ENCODE data around the gene PSMD6. TPM values are rescaled to one million over a fixed set of nuclear protein-coding genes. Genes with fewer than 3 reads are reported as not detected.
A peak's percentile ranks its signal among the peaks of the same experiment; 100 is the strongest.

The PSMD6 gene
- 10 to 100 TPM; 82.7 to 95.7 TPM for total RNA-seq

DNA sequence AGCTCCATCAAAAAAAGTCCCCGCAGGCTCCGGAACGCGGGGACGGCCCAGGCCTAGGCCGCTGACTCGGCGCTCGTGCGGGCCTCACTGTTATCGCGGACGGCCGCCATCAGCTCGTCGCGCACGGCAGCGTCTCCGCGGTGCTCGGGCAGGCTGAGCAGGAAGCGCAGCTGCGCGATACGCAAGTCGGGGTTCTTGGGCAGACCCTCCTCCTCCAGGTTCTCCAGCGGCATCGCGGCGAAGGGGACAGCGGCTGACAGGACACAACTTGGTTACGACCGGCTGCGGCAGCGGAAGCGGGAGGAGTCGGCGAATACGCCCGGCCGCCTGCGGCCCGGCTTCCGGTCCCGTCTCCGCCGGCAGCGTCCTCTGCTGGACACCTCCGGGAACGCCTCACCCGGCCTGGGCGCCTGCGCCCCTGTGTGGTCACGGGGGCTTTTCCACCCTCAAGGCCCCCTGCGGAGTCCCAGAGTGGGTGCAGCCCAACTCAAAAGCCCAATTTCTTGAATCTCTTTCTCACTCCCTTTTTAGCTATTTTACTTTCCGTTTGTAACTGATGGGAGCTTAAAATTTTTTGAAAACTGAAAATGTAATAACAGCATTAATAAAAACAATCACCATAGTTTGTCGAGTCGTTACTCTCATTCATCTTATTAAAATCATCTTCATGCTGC is at the start of gene PSMD6:
Gene PSMD6, minus strand, starts transcription at position 308 of the 674 bp plus-strand sequence. Its CDS starts 75 bp downstream, at position 233.
- Mint-ChIP-seq H3K4me1 (ENCODE audit: low read depth in 2 of 2) (peaks cover 20 to 21% of the 10 kb centered on the region in 2 donors), H3K27ac (peak within 1 kb of the TSS; percentile 77 to 88), H3K4me3 (peak within 1 kb of the TSS; percentile 90), H3K9me3 (no peaks in the 10 kb centered on the region), H3K27me3 (peaks cover 11 to 17% of the 10 kb centered on the region in 2 donors), H3K36me3 (peaks cover 20% of the 10 kb centered on the region)
- DNase-seq (ENCODE audit: low spot score) (peak; percentile 93), ATAC-seq (peak; percentile 96 to 97)

DNA sequence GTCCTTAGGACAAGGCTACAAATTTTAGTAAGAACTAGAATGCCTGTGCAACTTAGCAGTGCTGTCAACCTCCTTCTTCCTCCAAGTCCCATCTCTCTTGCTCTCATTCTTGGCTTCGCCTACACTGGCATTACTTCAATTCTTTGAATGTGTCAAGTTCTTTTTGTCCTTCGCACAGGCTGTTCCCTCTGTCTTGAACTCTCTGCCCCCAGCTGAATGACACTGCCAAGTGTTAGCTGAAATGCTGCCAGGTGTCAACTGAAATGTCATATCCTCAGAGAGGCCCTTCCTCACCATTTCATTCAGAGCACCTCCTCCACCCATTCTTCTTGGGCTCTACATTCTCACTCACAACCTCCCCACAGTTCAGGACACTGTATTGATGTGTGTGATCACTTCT is 48.8 kb upstream of the PSMD6 start:
- ATAC-seq = no peak
- Mint-ChIP-seq H3K36me3 (no peaks in the 10 kb centered on the region), H3K9me3 (no peaks in the 10 kb centered on the region), H3K4me1 (ENCODE audit: low read depth in 2 of 2) (no peaks in the 10 kb centered on the region), H3K4me3 (no peak overlapping the region), H3K27me3 (peaks cover 28 to 65% of the 10 kb centered on the region in 2 donors), H3K27ac (no peak overlapping the region)
- DNase-seq (ENCODE audit: low spot score) = no peak

DNA sequence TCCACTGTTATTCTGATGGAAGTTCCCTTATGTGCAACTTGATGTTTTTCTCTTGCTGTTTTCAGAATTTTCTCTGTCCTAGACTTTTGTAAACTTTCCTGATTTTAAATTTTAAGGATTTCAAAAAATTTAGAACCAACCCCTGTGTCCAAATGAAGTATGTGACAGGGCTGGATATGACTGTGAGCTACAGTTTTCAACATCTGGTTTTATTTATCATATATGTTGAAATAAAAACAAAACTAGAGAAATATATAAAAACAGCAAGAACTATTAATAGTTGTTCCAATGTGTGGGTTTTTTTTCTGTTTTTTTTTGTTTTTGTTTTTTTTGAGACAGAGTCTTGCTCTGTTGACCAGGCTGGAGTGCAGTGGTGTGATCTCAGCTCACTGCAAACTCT is 47.4 kb upstream of the PSMD6 start:
- DNase-seq (ENCODE audit: low spot score) = no peak
- H3K27me3 Mint-ChIP-seq = peaks cover 30 to 57% of the 10 kb centered on the region in 2 donors
- H3K27ac Mint-ChIP-seq = no peak overlapping the region
- H3K4me1 Mint-ChIP-seq (ENCODE audit: low read depth in 2 of 2) = no peaks in the 10 kb centered on the region
- no peak for ATAC-seq
- H3K9me3 Mint-ChIP-seq = no peaks in the 10 kb centered on the region
- H3K4me3 Mint-ChIP-seq = no peak overlapping the region
- no peaks in the 10 kb centered on the region for H3K36me3 Mint-ChIP-seq

DNA sequence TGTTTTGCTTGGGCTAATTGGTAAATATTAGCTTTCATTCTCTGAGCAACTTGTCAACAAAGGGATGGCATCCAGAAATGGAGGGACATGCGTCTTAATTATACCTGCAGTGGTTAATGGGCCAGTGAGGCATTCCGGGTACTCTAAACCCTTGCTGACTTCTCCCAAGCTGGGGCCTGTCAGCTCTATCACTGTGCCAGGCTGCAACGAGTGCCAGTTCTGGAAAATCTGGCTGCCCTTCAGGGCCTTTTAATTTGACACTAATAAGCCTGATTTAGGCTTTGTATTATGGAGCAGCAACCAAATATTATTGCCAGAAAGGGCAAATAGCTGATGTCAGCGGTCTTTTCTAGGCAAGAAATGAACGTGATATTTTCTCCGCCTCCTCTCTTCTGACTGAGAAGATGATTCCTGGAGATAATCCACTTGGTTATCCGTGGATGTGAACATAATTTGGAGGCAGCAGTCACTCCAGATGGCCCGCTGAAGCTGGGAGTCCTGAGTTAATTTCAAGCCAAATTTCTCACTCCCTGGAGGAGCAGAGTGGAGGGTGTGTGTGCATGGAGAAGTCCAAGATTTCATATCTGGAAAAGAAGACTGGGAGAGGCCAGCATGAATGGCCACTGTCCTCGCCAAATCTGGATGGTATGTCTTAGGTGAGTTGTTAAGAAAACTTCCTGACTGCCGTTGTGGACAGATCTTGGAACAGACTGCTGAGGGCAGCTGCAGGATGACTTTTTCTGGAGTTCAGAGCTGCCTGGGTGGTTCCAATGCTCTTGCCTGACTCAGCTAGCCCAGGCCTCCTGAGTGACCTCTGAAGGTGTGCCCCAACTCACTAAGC is 44.4 kb upstream of the PSMD6 start:
- no peaks in the 10 kb centered on the region for H3K9me3 Mint-ChIP-seq
- ATAC-seq = no peak
- no peak for DNase-seq (ENCODE audit: low spot score)
- no peaks in the 10 kb centered on the region for H3K36me3 Mint-ChIP-seq
- H3K4me1 Mint-ChIP-seq (ENCODE audit: low read depth in 2 of 2) = no peaks in the 10 kb centered on the region
- no peak overlapping the region for H3K27ac Mint-ChIP-seq
- H3K4me3 Mint-ChIP-seq = no peak overlapping the region
- peaks cover 30 to 63% of the 10 kb centered on the region in 2 donors for H3K27me3 Mint-ChIP-seq

DNA sequence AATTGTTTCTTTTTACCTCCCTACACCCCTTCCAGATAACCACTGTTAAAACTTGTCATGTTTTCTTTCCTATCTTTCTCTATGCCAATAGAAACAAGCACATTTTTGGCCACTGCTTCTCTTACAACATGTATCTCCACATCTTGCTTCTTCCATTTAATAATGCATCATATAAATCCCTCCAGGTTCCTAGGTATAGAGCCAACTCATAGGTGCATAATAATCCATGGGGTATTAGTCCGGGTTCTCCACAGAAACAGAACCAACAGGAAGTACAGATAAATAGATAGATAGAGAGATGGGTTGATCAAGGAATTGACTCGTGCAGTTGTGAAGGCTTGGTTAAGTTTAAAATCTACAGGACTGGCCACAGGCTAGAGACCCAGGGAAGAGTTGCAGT is 41.5 kb upstream of the PSMD6 start:
- DNase-seq (ENCODE audit: low spot score) (no peak), ATAC-seq (no peak)
- no peaks in the 10 kb centered on the region for H3K9me3 Mint-ChIP-seq
- no peaks in the 10 kb centered on the region for H3K4me1 Mint-ChIP-seq (ENCODE audit: low read depth in 2 of 2)
- H3K27ac Mint-ChIP-seq = no peak overlapping the region
- peaks cover 24 to 54% of the 10 kb centered on the region in 2 donors for H3K27me3 Mint-ChIP-seq
- no peaks in the 10 kb centered on the region for H3K36me3 Mint-ChIP-seq
- no peak overlapping the region for H3K4me3 Mint-ChIP-seq

DNA sequence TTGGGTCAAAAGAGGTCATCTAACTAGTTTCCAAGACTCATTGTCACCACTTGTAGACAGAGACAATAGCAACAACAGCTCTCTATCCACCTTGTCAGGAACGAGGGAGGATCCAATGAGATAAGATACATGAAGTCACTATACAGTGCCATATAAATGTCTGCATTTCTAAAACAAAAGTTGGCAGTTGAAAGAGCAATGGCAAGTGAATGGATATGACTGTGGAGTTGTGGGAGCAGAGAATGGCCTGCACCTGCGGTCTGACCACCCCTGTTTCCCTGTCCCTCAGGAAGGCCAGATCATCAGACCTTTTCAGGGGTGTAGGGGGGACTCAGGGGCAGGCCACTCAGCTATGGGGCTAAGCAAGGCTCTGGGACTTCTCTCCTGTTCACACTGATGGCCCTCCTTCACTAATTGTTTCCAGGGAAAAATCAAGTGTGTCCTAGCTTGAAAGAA is 40.7 kb upstream of the PSMD6 start:
- Mint-ChIP-seq H3K27ac (no peak overlapping the region), H3K4me3 (no peak overlapping the region), H3K36me3 (no peaks in the 10 kb centered on the region), H3K27me3 (peaks cover 25 to 52% of the 10 kb centered on the region in 2 donors), H3K9me3 (no peaks in the 10 kb centered on the region), H3K4me1 (ENCODE audit: low read depth in 2 of 2) (no peaks in the 10 kb centered on the region)
- no peak for DNase-seq (ENCODE audit: low spot score)
- ATAC-seq = no peak

DNA sequence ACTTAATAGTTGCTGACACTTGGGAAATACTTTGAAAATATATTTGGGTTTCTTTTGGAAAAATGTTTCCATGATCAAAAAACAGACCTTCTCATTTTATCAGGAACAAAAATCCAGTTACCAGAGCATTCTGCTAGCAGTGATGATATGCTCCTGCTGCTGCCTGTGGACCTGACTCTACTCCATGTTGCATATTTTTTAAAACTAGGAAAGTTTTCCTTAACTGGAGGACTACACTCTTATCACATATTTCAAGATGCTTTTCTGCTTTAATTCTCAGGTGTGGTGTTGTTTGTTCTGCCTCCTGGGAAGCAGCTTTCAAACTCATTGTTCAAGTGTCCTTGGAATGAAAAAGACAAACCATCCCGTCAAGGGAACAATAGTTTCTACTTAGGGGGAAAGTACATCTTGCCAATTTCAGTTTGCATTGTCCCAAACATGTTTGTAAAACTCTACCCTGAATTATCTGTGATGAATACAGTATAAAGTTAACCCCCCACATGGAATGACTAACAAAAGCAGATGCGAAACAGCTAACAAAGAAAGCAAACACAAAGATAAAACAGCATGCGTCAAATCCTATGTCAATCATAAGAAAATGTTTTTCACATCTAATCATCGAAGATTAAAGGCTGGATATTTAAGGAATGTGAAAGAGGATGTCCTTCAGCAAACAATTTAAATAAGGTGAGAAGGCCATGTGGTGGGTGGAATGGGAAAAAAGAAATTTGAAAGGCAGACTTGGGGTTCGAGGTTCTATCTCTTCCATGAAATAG is 40.1 kb upstream of the PSMD6 start:
- Mint-ChIP-seq H3K9me3 (no peaks in the 10 kb centered on the region), H3K4me3 (no peak overlapping the region), H3K27ac (no peak overlapping the region), H3K36me3 (no peaks in the 10 kb centered on the region), H3K27me3 (peaks cover 23 to 51% of the 10 kb centered on the region in 2 donors), H3K4me1 (ENCODE audit: low read depth in 2 of 2) (no peaks in the 10 kb centered on the region)
- ATAC-seq (no peak), DNase-seq (ENCODE audit: low spot score) (no peak)

DNA sequence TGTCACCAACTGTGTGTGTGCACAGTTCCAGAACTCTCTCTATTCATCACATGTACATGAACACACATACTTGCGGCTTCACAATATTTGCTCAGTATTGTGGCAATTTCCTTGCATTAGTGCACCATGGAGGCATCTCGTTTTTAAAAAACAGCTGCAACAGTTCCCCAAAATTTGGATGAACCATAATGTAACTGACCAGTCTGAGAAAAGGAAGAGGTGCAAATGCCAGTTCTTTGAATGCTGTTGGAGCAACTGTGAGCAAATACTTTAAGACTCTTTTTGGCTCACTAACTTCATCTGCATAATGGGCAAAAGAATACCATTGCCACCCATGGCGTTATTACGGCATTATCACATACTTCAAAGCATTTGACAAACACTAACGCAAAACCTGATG is 38.3 kb upstream of the PSMD6 start:
- H3K27me3 Mint-ChIP-seq = peaks cover 30 to 61% of the 10 kb centered on the region in 2 donors

DNA sequence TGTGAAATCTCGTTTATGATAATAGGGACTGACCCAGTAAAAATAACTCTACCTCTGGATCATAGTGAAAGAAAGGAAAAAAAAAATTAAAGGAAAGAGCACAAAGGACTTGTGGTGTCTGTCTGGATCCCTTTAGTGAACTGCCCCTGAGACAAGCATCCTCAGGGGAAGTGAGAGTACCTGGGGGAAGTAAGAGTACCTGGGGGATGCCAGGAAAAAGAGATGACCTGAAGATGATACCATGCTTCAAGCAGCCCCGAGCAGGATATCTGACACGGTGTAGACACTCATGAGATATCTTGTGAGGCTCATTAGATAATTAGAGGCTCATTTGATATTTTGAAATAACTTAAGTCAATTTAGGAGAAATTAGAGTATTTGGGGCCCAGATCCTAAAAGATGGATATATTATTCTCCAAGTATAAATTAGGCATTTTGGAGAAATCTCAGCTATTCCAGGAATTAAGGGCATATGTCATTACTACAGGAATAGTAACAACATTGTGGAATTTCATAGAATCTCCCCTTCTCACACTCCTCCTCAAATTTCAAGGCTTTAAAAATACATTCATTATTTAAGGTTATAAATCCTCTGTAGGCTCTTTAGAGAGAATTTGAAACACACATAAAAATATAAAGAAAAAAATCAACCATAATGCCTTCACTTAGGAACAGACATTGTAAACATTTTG is 36.3 kb upstream of the PSMD6 start:
- no peaks in the 10 kb centered on the region for H3K4me1 Mint-ChIP-seq (ENCODE audit: low read depth in 2 of 2)
- ATAC-seq (no peak), DNase-seq (ENCODE audit: low spot score) (no peak)
- peaks cover 33 to 72% of the 10 kb centered on the region in 2 donors for H3K27me3 Mint-ChIP-seq
- H3K36me3 Mint-ChIP-seq = no peaks in the 10 kb centered on the region
- no peak overlapping the region for H3K27ac Mint-ChIP-seq
- H3K4me3 Mint-ChIP-seq = no peak overlapping the region
- H3K9me3 Mint-ChIP-seq = no peaks in the 10 kb centered on the region

More for the DNA sequence above, 38.3 kb upstream of the PSMD6 start:
- ATAC-seq (no peak), DNase-seq (ENCODE audit: low spot score) (no peak)
- no peaks in the 10 kb centered on the region for H3K36me3 Mint-ChIP-seq
- no peak overlapping the region for H3K27ac Mint-ChIP-seq
- H3K4me3 Mint-ChIP-seq = no peak overlapping the region
- no peaks in the 10 kb centered on the region for H3K9me3 Mint-ChIP-seq
- no peaks in the 10 kb centered on the region for H3K4me1 Mint-ChIP-seq (ENCODE audit: low read depth in 2 of 2)

DNA sequence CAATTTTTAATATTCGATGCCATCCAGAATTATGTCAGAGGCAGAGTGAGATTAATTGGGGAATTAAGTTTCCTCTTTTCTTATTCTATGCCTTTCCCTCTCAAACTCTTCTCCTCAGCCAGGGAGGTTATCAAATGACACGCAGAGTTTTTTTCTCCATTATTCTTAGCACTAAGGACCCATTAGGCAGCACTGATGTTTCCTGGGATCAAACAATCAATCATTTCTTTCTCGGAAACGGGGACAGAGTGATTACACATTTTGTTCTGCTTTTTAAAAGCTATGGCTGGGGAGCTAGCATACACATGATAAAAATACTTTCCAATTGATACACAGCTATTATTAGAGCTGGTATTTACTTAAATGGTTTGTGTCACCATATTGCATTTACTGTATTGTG is 35.3 kb upstream of the PSMD6 start:
- DNase-seq (ENCODE audit: low spot score) (no peak), ATAC-seq (no peak)
- no peaks in the 10 kb centered on the region for H3K36me3 Mint-ChIP-seq
- H3K27ac Mint-ChIP-seq = no peak overlapping the region
- no peaks in the 10 kb centered on the region for H3K4me1 Mint-ChIP-seq (ENCODE audit: low read depth in 2 of 2)
- no peaks in the 10 kb centered on the region for H3K9me3 Mint-ChIP-seq
- peaks cover 33 to 63% of the 10 kb centered on the region in 2 donors for H3K27me3 Mint-ChIP-seq
- no peak overlapping the region for H3K4me3 Mint-ChIP-seq

DNA sequence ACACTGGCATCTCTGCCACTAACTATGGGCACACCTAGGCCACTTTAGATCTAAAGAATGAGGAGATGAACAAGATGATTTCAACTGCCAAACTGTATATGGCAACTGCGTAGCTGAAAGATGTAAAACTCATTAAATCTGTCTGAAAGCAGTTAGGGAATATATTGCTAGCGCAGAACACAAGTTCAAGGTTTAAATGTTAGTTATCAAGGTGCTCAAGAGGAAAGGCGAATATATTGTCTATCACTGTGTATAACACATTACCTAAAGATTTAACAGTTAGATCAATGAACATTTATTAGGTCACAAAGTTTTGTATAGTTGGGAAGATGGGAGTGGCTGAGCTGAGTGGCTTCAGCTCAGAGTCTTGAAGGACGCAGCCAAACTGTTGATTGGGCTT is 33.9 kb upstream of the PSMD6 start:
- H3K27me3 Mint-ChIP-seq = peaks cover 33 to 54% of the 10 kb centered on the region in 2 donors
- no peaks in the 10 kb centered on the region for H3K36me3 Mint-ChIP-seq
- no peak overlapping the region for H3K4me3 Mint-ChIP-seq
- DNase-seq (ENCODE audit: low spot score) (no peak), ATAC-seq (no peak)
- H3K27ac Mint-ChIP-seq = no peak overlapping the region
- H3K4me1 Mint-ChIP-seq (ENCODE audit: low read depth in 2 of 2) = no peaks in the 10 kb centered on the region
- no peaks in the 10 kb centered on the region for H3K9me3 Mint-ChIP-seq

DNA sequence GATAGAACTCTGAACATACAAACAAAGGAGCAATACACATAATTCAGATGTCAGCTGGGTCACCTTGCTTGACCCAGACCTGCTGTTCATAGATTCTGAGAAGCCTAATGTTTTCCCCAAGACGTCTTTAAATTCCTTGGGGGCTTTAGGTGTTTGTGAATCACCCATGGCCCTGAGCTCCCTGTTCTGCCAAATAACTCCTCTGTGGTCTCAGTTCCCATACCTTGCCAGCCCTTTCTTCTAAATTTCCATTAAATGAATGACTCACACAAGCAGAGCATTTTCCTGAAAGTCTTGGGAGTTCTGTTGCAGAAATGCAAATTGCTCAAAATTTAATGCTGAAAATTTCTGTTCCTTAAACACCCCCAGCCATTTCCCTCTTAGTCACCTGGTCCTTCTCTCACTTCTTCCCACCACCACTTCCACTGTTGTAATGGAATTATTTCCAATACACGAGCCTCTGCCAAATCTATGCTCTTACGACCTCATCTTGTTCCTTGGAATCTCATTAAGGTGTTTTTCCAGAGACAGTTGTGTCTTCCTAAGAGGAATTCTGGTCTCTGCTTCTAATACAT is 33.4 kb upstream of the PSMD6 start:
- ATAC-seq = no peak
- Mint-ChIP-seq H3K9me3 (no peaks in the 10 kb centered on the region), H3K27ac (no peak overlapping the region), H3K4me1 (ENCODE audit: low read depth in 2 of 2) (no peaks in the 10 kb centered on the region), H3K4me3 (no peak overlapping the region), H3K27me3 (peaks cover 31 to 49% of the 10 kb centered on the region in 2 donors), H3K36me3 (no peaks in the 10 kb centered on the region)
- DNase-seq (ENCODE audit: low spot score) = no peak

DNA sequence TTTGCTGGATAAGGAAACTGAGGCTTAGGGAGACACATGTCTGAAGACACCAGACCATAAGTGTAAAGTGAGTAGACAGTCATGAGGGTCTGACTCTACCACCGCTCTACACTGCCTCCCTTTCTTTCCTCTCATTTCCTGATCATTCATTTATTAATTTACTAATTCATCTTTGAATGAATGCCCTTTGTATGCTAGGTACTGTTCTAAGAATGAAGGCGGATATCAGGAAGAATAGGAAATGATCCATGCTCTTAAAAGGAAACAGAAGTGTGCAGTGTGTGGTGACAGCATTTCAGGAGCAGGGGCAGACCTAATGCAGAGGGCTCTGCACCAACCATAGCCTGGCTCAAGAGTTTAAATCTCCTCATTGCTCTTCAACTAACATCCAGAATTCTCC is 31.8 kb upstream of the PSMD6 start:
- H3K9me3 Mint-ChIP-seq = no peaks in the 10 kb centered on the region
- no peaks in the 10 kb centered on the region for H3K4me1 Mint-ChIP-seq (ENCODE audit: low read depth in 2 of 2)
- H3K27me3 Mint-ChIP-seq = peaks cover 28 to 48% of the 10 kb centered on the region in 2 donors
- DNase-seq (ENCODE audit: low spot score) = no peak
- no peaks in the 10 kb centered on the region for H3K36me3 Mint-ChIP-seq
- ATAC-seq = no peak
- no peak overlapping the region for H3K4me3 Mint-ChIP-seq
- H3K27ac Mint-ChIP-seq = no peak overlapping the region
